Measurements from ENCODE around the gene ZNF333.

GRCh38 chr19:14762111-14762510, 72.3 kb downstream of the ZNF333 start:
- TF ChIP-seq POLR2A (IDR thresholded peaks at IDR 0.05) (no peak), CTCF (IDR thresholded peaks at IDR 0.05) (no peak), POLR2AphosphoS5 (IDR thresholded peaks at IDR 0.05) (no peak)
